HG02981 (cell line): ENCODE data around the gene GPR150.

Source experiments
- ATAC-seq: cut with Tn5 transposase; IDR thresholded peaks from one replicate; pipeline ENCODE4 v1.9.1; 2021; ENCODE audit warnings: mild to moderate bottlenecking, moderate library complexity; ENCODE audit not compliant: unreplicated experiment

The GPR150 gene

DNA sequence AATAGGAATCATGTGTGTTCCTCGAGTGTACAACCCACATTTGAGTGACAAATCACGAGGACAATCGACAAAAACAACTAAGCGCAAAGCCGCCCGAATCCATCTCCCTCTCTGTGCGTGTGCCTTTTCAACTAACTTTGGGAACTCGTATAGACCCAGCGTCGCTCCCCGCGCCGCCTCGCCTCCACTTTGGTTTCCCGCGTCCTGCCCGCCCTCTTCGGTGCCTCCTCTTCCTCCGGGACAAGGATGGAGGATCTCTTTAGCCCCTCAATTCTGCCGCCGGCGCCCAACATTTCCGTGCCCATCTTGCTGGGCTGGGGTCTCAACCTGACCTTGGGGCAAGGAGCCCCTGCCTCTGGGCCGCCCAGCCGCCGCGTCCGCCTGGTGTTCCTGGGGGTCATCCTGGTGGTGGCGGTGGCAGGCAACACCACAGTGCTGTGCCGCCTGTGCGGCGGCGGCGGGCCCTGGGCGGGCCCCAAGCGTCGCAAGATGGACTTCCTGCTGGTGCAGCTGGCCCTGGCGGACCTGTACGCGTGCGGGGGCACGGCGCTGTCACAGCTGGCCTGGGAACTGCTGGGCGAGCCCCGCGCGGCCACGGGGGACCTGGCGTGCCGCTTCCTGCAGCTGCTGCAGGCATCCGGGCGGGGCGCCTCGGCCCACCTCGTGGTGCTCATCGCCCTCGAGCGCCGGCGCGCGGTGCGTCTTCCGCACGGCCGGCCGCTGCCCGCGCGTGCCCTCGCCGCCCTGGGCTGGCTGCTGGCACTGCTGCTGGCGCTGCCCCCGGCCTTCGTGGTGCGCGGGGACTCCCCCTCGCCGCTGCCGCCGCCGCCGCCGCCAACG is at the start of gene GPR150:
TSS of gene GPR150 (plus strand) at position 58 of the 840 bp plus-strand sequence. CDS start at position 247, 189 bp downstream.
- peak; percentile 66 for ATAC-seq

DNA sequence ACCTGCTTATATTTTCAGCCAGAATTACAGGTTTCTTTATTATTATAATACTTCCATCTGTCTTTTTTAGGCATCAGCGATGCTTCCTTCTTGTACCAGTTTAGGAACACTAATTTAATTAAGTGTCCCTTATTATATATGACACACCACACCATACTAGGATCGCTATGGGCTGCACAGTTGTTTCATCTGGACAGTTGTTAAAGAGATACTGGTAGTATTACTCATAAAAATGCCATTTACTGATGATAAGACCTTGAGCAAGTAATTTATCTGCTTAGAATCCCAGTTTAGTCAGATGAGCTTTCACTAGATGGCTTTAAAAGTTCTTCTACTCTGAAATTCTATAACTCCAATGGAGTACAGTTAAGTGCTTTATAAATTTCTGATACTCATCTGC is 47.9 kb upstream of the GPR150 start:
- no peak for ATAC-seq

GRCh38 chr5:95581576-95581975 is 38.3 kb upstream of the GPR150 start:
- no peak for ATAC-seq

DNA sequence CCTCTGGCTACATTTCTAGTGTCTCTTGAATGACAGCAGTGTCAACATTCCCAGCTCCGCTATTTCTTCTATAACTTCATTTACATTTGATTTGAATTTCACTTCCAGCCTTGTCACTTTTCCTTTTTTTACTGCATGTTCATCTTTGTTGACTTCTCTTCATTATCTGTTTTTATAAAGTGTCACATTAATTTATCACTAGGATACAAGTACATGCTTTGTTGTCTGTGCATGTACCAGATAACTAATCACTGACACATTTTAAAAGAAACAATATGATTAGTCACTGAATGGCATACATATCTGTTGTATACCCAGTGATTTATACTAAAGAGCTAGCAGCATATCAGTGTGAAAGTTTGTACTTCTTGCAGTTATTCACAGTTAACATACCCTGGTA is 35.9 kb upstream of the GPR150 start:
- ATAC-seq = no peak

DNA sequence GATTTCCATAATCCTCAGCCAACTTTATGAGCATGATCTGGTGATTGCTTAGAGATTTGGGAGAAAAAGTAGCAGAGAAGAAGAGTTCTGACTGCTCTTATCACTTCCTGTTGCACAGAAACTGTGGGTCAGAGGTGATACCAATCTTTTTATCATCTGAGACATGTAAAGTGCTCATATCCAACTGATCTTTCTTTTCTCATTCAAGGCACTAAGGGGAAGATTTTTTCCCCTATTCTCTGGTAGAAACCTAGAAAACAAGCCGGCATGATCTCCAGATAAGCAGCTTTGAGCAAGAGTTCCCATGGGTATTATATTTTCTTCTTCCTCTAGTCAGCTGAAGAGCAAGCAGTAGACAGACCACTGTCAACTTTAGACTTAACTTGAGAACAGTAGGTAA is 29.0 kb upstream of the GPR150 start:
- no peak for ATAC-seq

DNA sequence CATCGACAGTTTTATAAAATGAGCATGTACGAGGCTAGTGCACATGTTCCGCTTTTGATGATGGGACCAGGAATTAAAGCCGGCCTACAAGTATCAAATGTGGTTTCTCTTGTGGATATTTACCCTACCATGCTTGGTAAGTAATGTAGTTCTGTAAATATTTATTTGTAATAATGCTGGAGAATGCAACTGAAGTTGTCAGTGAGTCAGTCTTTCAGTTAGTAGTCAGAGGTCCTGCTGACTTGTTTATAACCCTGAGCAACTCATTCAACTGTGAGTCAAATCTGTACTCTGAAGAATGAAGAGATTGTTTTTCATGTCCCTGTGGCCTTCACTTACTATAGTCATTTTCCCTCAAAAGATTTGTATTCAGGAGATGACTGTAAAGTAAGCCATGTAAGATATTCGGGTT is 28.4 kb upstream of the GPR150 start:
- peak; percentile 80 for ATAC-seq

- ATAC-seq = no peak
These were observed 24.5 kb upstream of the GPR150 start for GRCh38 chr5:95595289-95595931.

DNA sequence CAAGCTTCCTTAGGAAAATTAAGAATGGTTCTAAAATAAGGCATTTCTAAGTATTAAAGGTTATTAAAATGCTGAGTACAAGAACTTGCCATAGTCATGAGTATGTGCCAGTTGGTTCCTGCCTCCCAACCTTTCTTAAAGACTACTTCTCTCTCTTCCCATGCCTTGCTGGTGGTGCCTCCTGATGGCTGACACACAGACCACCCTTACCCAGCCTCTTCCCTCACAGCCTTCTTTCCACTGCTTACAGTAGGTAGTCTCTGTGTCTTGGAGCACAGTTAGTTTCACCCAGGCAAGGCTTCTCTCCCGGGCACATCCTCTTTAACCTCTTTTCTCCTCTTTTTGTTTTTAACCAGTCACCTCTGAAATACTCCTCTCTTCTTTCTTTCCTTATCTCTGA is 20.6 kb upstream of the GPR150 start:
- no peak for ATAC-seq

DNA sequence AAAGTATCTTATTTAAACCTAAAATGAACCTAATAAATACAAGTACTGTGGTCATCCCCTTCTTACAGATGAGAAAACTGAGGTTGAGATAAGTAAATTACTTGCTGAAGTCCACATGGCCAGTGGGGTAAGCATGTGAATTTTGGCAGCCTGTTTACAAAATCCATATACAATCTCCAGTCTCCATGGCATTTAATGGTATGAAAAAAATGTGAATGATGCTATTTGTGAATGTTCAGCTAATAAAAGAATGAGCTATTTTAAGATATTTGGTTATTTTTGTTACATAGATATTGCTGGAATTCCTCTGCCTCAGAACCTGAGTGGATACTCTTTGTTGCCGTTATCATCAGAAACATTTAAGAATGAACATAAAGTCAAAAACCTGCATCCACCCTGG is 19.3 kb upstream of the GPR150 start:
- ATAC-seq = no peak

- no peak for ATAC-seq
These were observed 14.1 kb upstream of the GPR150 start for GRCh38 chr5:95605786-95606185.

GRCh38 chr5:95606419-95606818 is 13.5 kb upstream of the GPR150 start:
- ATAC-seq = no peak

GRCh38 chr5:95609711-95610110 is 10.2 kb upstream of the GPR150 start:
- ATAC-seq = no peak

GRCh38 chr5:95610546-95610945 is 9.3 kb upstream of the GPR150 start:
- no peak for ATAC-seq

GRCh38 chr5:95611396-95611795 is 8.5 kb upstream of the GPR150 start:
- ATAC-seq = no peak

DNA sequence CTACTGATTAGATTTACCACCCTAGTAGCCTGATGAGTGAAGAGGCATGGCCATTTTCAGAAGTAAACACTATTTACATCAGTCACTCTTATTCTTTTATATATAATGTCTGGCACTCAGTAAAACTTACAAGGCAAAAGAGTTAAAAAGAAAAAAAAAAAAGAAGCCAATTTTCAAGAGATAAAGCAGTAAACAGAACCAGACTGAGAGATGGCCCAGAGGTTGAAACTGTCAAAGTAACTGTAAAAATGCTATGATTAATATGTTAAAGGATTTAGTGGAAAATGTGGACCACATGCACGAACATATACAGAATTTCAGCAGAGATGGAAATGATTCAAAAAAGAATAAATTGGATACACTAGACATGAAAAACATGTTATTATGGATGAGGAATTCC is 6.4 kb upstream of the GPR150 start:
- no peak for ATAC-seq

GRCh38 chr5:95615164-95615467 is 4.8 kb upstream of the GPR150 start:
- no peak for ATAC-seq

- no peak for ATAC-seq
These were observed 2.8 kb upstream of the GPR150 start for GRCh38 chr5:95617057-95617456.

GRCh38 chr5:95619096-95619495 is 791 bp upstream of the GPR150 start:
- ATAC-seq = no peak

GRCh38 chr5:95619514-95620029 is 315 bp upstream of the GPR150 start:
- ATAC-seq = no peak

DNA sequence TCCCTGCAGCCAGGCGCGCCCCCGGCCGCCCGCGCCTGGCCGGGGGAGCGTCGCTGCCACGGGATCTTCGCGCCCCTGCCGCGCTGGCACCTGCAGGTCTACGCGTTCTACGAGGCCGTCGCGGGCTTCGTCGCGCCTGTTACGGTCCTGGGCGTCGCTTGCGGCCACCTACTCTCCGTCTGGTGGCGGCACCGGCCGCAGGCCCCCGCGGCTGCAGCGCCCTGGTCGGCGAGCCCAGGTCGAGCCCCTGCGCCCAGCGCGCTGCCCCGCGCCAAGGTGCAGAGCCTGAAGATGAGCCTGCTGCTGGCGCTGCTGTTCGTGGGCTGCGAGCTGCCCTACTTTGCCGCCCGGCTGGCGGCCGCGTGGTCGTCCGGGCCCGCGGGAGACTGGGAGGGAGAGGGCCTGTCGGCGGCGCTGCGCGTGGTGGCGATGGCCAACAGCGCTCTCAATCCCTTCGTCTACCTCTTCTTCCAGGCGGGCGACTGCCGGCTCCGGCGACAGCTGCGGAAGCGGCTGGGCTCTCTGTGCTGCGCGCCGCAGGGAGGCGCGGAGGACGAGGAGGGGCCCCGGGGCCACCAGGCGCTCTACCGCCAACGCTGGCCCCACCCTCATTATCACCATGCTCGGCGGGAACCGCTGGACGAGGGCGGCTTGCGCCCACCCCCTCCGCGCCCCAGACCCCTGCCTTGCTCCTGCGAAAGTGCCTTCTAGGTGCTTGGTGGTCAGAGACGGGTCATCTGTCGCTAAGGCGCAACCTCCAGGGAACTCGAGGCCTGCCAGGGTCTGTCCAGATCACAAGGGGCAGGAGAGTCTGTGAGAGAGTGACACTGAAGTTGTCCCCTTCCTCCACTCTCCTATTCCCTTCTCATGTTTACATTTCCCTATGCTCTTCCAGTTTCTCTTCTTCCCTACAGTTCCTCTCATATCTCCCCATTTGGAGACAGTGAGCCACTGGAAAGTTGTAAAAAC is 1.3 kb downstream of the GPR150 start:
- ATAC-seq = peak; percentile 46
